Activated naive CD8-positive, alpha-beta T cell treated with anti-CD3 and anti-CD28 coated beads, Interleukin-2, amount 10 ng/mL, durations not matched to agents 7 days and 5 days (primary cell): Measurements from ENCODE around the gene CDC34. TPM values are rescaled to one million over a fixed set of nuclear protein-coding genes. Genes with fewer than 3 reads are reported as not detected.

ENCODE experiments used
- ATAC-seq: fragments of 150-1000 bp; cut with Tn5 transposase; one replicate; pipeline ENCODE4 v1.10.0; 2021; ENCODE audit warnings: low read depth, moderate library complexity
- POLR2A ChIA-PET: fragments of 350-600 bp; sonication (Branson Sonifier 250); formaldehyde crosslinking; loops from one replicate; lab custom pipeline; 2021; ENCODE audit warnings: antibody characterized with exemption; lab: Charles Lee
- DNase-seq: peaks from one replicate; pipeline ENCODE4 v3.0.0; 2021
- H3K27ac Mint-ChIP-seq: one replicate; pipeline ENCODE4 v1.8.0; 2022; ENCODE audit warnings: mild to moderate bottlenecking, mixed read lengths
- H3K27me3 Mint-ChIP-seq: one replicate; pipeline ENCODE4 v1.8.0; 2022; ENCODE audit warnings: mild to moderate bottlenecking, moderate library complexity, mixed read lengths
- H3K36me3 Mint-ChIP-seq: one replicate; pipeline ENCODE4 v1.8.0; 2021; ENCODE audit warnings: mild to moderate bottlenecking, mixed read lengths
- H3K4me1 Mint-ChIP-seq: one replicate; pipeline ENCODE4 v1.8.0; 2021; ENCODE audit warnings: mixed read lengths
- H3K4me3 Mint-ChIP-seq: one replicate; pipeline ENCODE4 v1.8.0; 2022; ENCODE audit warnings: mild to moderate bottlenecking, moderate library complexity, mixed read lengths
- H3K9me3 Mint-ChIP-seq: one replicate; pipeline ENCODE4 v1.8.0; 2021; ENCODE audit warnings: mixed read lengths
- total RNA-seq, 2 experiments: library from RNA; stranded (reverse); gene quantifications; one replicate each; pipeline ENCODE4 v1.2.3, GENCODE V29; 2021

The CDC34 gene
- total RNA-seq, 2 experiments from 2014 or later = 49.2 to 51.5 TPM

- H3K27ac Mint-ChIP-seq = peak overlapping the region; percentile 99
- POLR2A ChIA-PET = interaction anchor here (0.7 to 2.2 kb wide), 13 partner anchors 11 to 769 kb away, joined by 3 to 32 read pairs (median 4); partner anchors contain the start of genes BSG, CDC34, FAM174C and PTBP1
- peaks cover 28% of the 10 kb centered on the region for H3K4me1 Mint-ChIP-seq
- H3K4me3 Mint-ChIP-seq = peak overlapping the region; percentile 96
- H3K36me3 Mint-ChIP-seq = peaks cover 3% of the 10 kb centered on the region
- no peaks in the 10 kb centered on the region for H3K9me3 Mint-ChIP-seq
- peak; percentile 91 for DNase-seq
- peak; percentile 66 for ATAC-seq
- H3K27me3 Mint-ChIP-seq = no peaks in the 10 kb centered on the region
Observed at GRCh38 chr19:506404-507285, 24.9 kb upstream of the CDC34 start.

DNA sequence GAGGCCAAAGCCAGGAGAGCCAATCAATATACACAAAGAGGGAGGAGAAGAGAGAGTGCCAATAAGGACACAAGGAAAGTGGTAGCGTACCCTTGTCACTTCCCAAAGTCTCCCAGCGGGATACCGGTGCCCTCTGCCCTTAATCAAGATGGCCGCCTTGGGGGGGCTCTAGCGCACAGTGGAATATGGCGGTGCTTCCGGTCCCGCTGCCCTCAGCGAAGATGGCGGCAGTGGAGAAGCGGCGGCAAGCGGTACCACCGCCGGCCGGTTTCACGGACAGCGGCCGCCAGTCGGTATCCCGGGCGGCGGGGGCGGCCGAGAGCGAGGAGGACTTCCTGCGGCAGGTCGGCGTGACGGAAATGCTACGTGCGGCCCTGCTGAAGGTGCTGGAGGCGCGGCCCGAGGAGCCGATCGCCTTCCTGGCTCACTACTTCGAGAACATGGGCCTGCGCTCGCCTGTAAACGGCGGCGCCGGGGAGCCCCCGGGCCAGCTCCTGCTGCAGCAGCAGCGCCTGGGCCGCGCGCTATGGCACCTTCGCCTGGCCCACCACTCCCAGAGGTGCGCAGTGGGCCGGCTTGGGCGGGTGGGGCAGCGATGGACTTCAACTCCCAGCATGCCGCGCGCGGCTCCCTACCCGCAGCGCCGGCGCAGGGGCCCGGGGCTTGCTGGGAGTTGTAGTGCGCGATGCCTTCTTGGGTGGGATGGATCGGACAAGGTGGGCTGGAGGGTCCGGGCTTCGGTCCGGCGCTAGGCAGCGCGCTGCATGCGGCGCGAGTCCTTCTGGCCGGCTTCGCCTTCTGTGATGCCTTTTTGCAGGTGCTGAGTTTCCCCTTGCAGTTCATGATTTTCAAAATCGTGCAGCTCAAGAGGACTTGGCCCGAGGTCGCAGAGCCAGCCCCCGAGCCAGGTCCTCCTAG is 24.0 kb upstream of the CDC34 start, which contains the start of gene TPGS1:
Gene TPGS1 (plus strand): TSS at position 212 of the 918 bp plus-strand sequence. CDS start 10 bp downstream, at position 222.
- Mint-ChIP-seq H3K4me3 (peak within 1 kb of the TSS; percentile 96), H3K27ac (peak within 1 kb of the TSS; percentile 99), H3K9me3 (no peaks in the 10 kb centered on the region), H3K36me3 (peaks cover 3% of the 10 kb centered on the region), H3K4me1 (peaks cover 30% of the 10 kb centered on the region), H3K27me3 (no peaks in the 10 kb centered on the region)
- ATAC-seq (peak; percentile 44), DNase-seq (peak; percentile 88)
- POLR2A ChIA-PET = interaction anchor here (1.0 to 2.2 kb wide), 10 partner anchors 12 to 768 kb away, joined by 3 to 32 read pairs (median 5); partner anchors contain the start of genes BSG, CDC34, FAM174C and PTBP1

DNA sequence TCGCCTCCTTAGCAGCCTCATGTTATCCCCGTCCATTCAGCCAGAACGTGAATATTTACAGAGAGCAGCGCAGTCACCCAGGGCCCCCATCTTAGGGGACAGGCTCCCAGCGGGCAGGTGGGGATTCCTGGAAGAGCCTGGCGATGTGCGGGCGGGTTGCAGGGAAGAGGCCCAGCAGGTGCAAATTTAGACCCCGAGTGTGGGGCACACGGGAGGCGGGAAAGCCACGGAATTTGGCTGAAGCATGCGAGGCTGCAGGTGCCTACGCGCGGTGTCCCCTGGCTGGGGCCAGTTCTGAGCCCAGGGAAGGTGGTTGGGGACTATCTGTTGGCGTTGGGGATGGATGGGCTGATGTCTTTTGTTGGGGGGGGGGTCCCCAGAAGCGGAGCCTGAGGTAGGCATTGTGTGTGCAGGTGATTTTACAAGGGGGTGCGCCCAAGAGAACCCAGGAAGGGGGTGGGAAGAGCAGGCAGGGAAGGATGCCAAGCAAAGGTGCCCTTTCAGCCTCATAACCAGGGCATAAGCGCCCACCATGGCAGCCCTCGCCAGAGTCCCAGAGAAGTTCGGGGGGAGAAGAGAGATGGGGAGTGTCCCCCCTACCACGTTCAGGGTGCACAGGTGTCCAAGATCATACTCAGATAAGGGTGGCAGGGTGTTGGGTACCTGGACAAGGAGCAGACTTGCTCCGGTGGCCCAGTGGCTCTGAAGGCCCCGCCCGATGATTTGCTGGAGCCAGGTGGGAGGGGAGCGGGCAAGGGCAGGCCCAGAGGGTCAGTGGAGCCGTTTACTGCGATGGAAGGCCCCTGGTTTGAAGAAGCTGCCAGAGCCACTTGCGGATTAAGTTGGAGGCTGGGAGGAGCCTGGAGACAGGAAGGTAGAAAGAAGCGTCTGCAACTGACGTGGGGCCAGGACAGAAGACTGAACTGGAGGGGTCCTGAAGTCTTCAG is 23.1 kb upstream of the CDC34 start:
- ATAC-seq (no peak), DNase-seq (no peak)
- Mint-ChIP-seq H3K9me3 (no peaks in the 10 kb centered on the region), H3K36me3 (peaks cover 3% of the 10 kb centered on the region), H3K27ac (peak overlapping the region; percentile 99), H3K27me3 (no peaks in the 10 kb centered on the region), H3K4me3 (peak overlapping the region; percentile 96), H3K4me1 (peaks cover 26% of the 10 kb centered on the region)
- POLR2A ChIA-PET = interaction anchor here (1.4 to 3.9 kb wide), 3 partner anchors 23 to 165 kb away, joined by 5 to 78 read pairs (median 11); partner anchors contain the start of genes BSG and CDC34

GRCh38 chr19:510606-511100 is 20.9 kb upstream of the CDC34 start:
- DNase-seq = peak; percentile 97
- peaks cover 30% of the 10 kb centered on the region for H3K4me1 Mint-ChIP-seq
- H3K27ac Mint-ChIP-seq = peak overlapping the region; percentile 91
- H3K9me3 Mint-ChIP-seq = no peaks in the 10 kb centered on the region
- POLR2A ChIA-PET = interaction anchor here (0.5 to 3.9 kb wide), 18 partner anchors 11 to 758 kb away, joined by 3 to 78 read pairs (median 6); partner anchors contain the start of genes CDC34, CIRBP, MED16 and POLRMT
- peak; percentile 53 for ATAC-seq
- no peaks in the 10 kb centered on the region for H3K27me3 Mint-ChIP-seq
- peaks cover 10% of the 10 kb centered on the region for H3K36me3 Mint-ChIP-seq
- peak overlapping the region; percentile 75 for H3K4me3 Mint-ChIP-seq

DNA sequence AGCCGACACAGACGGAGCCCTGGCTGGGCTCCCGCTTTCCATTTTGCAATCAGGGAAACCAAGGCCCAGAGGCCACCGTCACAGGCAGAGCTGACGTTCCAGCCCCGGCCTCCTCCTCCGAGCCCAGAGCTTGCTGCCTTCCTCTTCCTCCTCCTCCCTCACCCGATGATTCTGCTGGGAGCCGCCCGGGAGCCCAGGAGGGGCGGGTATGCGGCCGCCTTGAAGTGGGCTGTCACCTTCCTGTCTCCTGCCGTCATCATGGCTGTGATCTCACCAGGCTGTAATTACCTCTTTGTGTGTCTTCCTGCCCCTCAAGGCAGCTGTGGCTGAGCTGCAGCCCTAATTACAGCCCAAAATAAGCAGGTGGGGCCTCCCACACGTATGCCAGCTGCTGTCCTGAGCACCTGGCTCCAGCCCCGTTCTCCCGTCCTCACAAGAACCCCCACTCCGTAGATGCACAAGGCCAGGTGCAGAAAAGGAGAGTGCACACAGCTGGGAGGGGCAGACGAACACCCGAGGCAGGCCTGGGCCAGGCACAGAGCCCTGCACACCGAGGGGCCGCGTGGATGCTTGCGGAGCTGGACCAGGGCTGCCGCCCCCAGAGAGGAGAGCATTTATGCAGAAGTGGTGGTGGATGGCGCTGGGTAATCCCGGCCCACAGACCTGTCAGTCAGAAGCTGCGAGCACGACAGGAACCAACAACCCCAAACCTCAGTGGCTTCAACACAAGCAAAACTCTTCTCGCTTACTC is 20.3 kb upstream of the CDC34 start:
- POLR2A ChIA-PET = interaction anchor here (0.5 to 3.9 kb wide), 18 partner anchors 10 to 758 kb away, joined by 3 to 78 read pairs (median 6); partner anchors contain the start of genes CDC34, CIRBP, MED16 and RNF126
- Mint-ChIP-seq H3K4me1 (peaks cover 28% of the 10 kb centered on the region), H3K4me3 (peak overlapping the region; percentile 75)

GRCh38 chr19:512547-513365 is 18.8 kb upstream of the CDC34 start:
- DNase-seq (no peak), ATAC-seq (no peak)
- peaks cover 30% of the 10 kb centered on the region for H3K4me1 Mint-ChIP-seq
- no peak overlapping the region for H3K4me3 Mint-ChIP-seq
- peaks cover 10% of the 10 kb centered on the region for H3K36me3 Mint-ChIP-seq
- peak overlapping the region; percentile 91 for H3K27ac Mint-ChIP-seq
- H3K27me3 Mint-ChIP-seq = no peaks in the 10 kb centered on the region
- no peaks in the 10 kb centered on the region for H3K9me3 Mint-ChIP-seq
- POLR2A ChIA-PET = interaction anchor here (3.9 kb wide), 1 partner anchor 19 kb away, joined by 78 read pairs; the partner anchor contains the start of gene CDC34

More for the DNA sequence above, 20.3 kb upstream of the CDC34 start:
- no peaks in the 10 kb centered on the region for H3K9me3 Mint-ChIP-seq
- peak; percentile 59 for ATAC-seq
- peaks cover 10% of the 10 kb centered on the region for H3K36me3 Mint-ChIP-seq
- DNase-seq = peak; percentile 86
- H3K27me3 Mint-ChIP-seq = no peaks in the 10 kb centered on the region
- H3K27ac Mint-ChIP-seq = peak overlapping the region; percentile 91

DNA sequence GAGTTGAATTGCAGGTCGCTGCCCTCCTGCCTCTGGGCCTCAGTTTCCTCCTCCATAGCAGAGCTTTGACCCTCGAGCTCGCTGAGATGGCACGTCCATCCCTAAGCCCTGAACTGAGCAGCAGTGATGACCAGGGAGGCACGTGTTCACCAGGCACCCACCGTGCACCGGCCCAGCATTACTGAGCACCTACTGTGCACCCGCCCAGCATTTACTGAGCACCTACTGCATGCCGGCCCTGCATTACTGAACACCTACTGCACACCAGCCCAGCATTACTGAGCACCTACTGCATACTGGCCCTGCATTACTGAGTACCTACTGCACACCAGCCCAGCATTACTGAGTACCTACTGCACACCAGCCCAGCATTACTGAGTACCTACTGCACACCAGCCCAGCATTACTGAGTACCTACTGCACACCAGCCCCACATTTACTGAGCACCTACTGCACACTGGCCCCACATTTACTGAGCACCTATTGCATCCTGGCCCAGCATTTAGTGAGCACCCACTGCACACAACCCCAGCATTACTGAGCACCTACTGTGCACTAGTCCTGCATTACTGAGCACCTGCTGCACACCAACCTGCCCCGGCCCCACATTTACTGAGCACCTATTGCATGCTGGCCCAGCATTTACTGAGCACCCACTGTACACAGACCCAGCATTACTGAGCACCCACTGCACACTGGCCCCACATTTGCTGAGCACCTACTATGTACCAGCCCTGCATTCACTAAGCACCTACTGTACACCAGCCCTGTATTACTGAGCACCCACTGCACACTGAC is 18.0 kb upstream of the CDC34 start:
- H3K4me1 Mint-ChIP-seq = peaks cover 25% of the 10 kb centered on the region
- H3K27me3 Mint-ChIP-seq = no peaks in the 10 kb centered on the region
- no peak overlapping the region for H3K4me3 Mint-ChIP-seq
- H3K9me3 Mint-ChIP-seq = no peaks in the 10 kb centered on the region
- POLR2A ChIA-PET = no interaction called here
- no peak for ATAC-seq
- H3K27ac Mint-ChIP-seq = no peak overlapping the region
- no peak for DNase-seq
- peaks cover 10% of the 10 kb centered on the region for H3K36me3 Mint-ChIP-seq

DNA sequence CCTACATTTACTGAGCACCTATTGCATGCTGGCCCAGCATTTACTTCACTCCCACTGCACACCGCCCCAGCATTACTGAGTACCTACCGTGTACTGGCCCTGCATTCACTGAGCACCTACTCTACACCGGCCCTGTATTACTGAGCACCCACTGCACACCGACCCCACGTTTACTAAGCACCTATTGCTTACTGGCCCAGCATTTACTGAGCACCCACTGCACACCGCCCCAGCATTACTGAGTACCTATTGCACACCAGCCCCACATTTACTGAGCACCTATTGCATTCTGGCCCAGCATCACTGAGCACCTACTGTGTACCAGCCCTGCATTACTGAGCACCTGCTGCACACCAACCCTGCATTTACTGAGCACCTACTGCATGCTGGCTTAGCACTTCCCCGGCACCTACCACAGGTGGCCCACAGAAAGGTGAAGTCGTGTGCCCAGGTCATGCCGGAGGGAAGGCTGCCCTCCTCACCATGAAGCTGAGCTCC is 17.3 kb upstream of the CDC34 start:
- H3K36me3 Mint-ChIP-seq = peaks cover 6% of the 10 kb centered on the region
- POLR2A ChIA-PET = interaction anchor here (1.1 kb wide), 1 partner anchor 17 kb away, joined by 5 read pairs; the partner anchor contains the start of gene CDC34
- H3K27ac Mint-ChIP-seq = no peak overlapping the region
- no peaks in the 10 kb centered on the region for H3K9me3 Mint-ChIP-seq
- H3K27me3 Mint-ChIP-seq = no peaks in the 10 kb centered on the region
- H3K4me1 Mint-ChIP-seq = peaks cover 20% of the 10 kb centered on the region
- ATAC-seq (no peak), DNase-seq (no peak)
- H3K4me3 Mint-ChIP-seq = no peak overlapping the region

GRCh38 chr19:517721-518597 is 13.6 kb upstream of the CDC34 start:
- Mint-ChIP-seq H3K36me3 (peaks cover 6% of the 10 kb centered on the region), H3K4me3 (no peak overlapping the region), H3K9me3 (peaks cover 2% of the 10 kb centered on the region), H3K27me3 (no peaks in the 10 kb centered on the region), H3K27ac (no peak overlapping the region), H3K4me1 (peaks cover 8% of the 10 kb centered on the region)
- POLR2A ChIA-PET = interaction anchor here (1.2 to 1.7 kb wide), 2 partner anchors 13 to 14 kb away, joined by 6 to 9 read pairs; partner anchors contain the start of gene CDC34
- DNase-seq (no peak), ATAC-seq (peak; percentile 12)
